Superior temporal gyrus (tissue), 1 donor: ENCODE data around the gene C11orf54.
A peak's percentile ranks its signal among the peaks of the same experiment; 100 is the strongest.
"Not testable (repeated sequence)": the region's sequence is repeated elsewhere in the genome, so short reads cannot be mapped to it uniquely, and the experiment has no call there.

Experiments
- DNase-seq: peaks from one replicate; pipeline ENCODE4 v3.0.0-alpha.2; 2016; ENCODE audit errors: extremely low spot score

The C11orf54 gene

DNA sequence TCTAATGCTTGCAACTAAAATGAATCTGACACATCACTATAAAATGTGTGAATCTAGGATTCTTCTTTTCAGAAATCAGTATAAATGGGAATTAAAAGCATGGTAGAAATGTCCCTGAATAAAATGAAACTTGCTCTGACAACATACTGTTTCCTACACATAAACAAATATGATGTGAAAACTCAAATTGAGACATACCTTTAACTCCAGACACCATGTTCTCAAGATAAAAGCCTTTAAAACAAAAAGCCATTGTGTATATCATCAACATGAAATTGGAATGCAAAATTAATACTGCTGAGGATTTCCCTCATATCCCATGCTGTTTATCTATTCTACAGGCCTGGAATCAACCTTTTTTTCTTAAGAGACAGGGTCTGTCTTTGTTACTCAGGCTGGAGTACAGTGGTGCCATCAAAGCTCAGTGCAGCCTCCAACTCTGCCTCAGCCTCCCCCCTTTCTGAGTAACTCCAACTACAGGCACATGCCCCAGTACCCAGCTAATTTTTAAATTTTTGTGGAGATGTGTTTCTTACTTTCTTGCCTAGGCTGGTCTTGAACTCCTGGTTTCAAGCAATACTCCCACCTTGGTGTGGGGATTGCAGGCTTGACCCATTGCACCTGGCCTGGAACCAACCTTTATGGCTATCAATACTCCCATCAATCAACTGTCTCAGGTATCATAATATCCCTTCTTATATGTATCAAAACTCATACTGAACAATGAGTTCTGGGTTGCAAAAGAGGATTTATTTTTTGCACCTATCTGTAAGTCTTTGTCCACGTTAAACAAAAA, 6.8 kb upstream of the C11orf54 start:
- no peak for DNase-seq

DNA sequence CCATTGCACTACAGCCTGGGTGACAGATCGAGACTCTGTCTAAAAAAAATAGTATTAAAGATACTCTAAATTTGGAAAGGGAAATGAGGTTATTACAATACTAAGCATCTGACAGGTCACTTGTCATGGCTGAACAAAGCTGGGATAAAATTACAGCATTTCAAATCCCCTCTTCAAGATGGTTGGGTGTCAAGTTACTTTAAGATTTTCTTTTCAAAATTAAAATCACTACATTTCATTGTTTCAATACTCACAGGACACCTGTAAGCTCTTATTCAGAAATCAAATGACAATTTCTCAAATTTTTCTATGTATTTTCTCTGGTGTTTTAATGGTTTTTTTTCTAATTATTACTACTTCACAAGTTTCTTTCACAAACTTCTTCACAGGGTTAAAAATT, 5.8 kb upstream of the C11orf54 start:
- no peak for DNase-seq

DNA sequence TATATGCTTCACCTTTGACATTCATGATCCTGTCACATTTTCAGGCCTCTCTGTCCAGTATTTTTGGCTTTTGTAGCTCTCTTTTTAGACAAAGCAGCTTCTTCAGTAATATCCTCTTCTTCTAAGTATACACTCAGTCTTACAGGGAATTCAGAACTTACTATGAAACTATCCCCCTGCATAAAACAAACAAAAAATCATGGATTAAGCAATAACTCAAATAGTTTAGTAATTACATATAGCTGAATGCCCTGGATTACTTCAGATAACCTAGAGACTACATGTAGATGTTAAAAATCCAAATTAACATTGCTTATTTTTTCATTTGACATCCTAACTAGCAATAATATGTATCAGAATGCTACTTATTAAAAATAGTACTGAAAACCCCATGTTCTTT, 5.3 kb upstream of the C11orf54 start:
- DNase-seq, result no peak

DNA sequence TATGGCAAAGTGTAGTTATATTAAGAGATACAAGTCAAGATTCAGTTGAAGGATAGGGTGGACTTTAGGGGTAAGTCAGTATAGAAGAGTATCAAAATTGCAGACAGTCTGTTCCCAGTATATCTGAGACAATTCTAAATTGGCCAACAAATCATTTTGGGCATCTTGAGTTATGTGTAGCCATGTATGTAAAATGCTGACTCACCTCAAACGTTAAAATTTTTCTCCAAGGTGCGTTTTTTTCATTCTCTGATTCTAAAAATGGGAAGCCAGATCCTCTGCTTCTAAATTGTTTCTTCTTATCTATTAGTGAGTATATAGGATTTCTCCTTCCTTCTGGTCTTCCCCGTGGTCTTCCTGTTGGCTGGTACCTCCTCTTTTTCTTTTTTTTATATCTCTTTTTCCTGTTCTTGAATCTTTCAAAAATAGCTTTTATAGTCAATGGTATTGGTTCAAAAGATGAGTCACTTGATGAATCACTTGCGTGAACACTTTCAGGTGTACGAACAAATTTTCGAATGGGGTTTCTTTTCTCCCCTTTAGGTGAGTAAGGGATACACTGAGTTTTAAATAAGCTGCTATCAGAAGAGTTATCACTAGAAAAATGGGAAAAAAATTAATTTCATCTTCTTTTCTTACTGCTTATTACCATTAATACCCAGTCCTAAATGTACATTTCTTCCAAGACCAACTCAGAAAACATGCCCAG, 3.4 kb upstream of the C11orf54 start:
- no peak for DNase-seq

DNA sequence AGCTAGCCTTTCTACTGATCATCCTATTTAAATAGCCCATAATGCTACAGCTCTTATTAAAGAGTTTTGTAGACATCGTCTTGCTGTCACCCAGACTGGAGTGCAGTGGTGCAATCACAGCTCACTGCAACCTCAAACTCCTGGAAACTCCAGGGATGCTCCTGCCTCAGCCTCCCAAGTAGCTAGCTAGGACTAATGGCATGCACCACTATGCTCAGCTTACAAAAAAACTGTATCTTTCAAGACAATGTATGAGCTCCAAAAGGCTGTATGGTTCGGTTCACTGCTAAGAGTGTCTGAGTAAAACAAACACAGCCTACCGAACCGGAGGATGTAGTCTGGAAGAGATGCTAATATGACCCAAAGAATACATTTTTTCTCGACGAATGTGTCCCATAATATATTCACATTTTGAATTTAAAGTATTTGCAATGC, 2.8 kb upstream of the C11orf54 start:
- DNase-seq, result no peak

DNA sequence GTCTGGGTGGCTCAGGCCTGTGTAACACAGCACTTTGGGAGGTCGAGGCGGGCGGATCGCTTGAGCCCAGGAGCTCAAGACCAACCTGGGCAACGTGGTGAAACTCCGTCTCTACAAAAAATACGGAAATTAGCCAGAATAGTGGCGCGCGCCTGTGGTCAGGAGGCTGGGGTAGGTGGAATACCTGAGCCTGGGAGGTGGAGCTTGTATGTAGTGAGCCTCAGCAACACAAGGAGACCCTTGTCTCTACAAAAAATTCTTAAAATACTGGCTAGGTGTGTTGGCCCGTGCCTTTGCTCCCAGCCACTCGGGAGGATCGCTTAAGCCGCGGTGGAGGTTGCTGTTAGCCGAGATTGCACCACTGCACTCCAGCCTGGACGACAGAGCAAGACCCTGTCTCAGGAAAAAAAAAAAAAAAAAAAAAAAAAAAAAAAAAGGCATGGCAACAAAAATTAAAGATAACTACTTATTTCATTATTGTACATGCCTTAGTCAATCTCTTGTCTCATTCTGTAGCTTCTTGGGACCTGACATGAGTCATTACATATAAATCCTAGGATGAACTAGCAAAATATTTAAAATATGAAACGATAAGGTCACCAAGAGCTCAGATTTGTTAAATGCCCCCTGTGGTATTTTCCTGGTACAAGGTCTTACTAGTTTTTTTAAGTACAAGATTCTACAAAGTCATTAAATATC, 1.3 kb upstream of the C11orf54 start:
- no peak for DNase-seq

DNA sequence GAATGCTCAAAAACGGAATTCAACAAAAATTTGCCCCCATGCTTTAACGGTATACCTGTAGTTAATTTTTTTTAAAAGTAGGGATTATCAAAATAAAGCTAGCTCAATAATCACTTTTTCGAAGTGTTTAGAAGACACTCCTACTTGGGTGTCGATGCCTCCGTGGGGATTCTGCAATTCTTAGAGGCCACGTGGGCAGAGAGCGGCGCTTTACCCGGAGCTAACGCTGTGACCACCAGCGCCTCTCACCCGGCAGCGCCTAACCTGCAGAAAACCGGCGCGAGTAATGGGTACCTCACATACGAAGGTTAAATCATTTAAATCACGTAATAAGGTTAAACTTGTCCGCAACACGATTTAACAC, 760 bp upstream of the C11orf54 start:
- DNase-seq, result peak; percentile 67

DNA sequence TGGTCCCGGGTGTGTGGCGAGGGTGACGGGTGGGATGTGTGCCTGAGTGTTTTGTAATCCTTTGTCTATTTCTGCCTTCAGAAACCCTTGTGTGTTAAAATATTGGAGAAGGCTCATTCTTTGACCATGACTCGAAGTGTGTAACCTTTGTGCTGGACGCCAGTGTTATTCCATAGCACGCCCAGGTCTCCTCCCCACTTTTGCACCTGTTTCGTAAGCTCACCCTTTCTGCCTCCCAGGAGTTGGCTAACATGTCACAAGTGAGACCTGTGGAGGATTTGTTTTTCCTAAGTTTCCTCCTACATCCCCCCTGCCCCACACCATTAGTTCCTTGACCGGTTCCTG, 382 bp downstream of the C11orf54 start:
- no peak for DNase-seq

DNA sequence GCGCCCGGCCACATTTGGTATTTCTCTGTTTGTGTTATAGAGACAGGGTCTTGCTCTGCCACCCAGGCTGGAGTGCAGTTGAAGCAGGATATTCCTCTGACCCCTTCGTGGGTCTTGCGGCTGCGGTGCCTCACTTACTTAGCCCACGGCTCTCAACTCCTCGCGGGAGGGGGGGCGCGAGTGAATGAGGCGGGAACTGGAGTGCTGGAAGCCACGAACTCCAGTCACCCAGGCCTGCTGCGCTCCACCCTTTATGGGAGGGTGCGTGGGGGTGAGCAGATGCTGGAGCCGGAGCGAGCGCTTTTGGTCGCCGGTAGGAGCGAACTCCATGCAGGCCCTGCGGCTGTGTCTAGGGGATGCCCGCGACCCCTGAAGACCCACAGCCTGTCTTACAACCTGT, 1.8 kb downstream of the C11orf54 start:
- DNase-seq, result no peak

DNA sequence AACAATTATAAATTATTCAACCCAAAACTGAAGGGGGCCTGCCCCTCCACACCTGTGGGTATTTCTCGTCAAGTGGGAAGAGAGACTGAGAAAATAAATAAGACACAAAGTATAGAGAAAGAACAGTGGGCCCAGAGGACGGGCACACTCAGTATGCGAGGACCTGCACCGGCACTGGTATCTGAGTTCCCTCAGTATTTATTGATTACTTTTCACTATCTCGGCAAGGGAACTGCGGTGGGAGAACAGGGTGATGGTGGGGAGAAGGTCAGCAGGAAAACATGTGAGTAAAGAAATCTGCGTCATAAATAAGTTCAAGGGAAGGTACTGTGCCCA, 3.2 kb downstream of the C11orf54 start:
- DNase-seq, result no peak

DNA sequence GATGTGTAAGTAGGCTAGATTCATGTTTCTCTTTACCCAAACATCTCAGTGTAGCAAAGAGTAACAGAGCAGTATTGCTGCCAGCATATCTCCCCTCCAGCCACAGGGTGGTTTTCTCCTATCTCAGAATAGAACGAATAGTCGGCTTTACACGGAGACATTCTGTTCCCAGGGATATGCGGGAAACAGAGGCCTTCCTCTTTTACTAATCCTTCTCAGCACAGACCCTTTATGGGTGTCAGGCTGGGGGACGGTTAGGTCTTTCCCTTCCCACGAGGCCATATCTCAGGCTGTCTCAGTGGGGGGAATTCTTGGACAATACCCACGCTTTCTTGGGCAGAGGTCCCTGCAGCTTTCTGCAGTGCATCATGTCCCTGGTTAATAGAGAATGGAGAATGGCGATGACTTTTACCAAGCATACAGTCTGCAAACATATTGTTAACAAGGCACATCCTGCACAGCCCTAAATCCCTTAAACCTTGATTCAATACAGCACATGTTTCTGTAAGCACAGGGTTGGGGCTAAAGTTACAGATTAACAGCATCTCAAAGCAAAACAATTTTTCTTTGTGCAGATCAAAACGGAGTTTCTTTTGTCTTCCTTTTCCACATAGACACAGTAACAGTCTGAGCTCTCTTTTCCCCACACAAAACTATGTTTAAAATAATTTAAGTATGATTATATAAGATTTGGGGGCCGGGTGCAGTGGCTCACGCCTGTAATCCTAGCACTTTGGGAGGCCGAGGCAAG, 3.7 kb downstream of the C11orf54 start:
- DNase-seq, result peak; percentile 62

DNA sequence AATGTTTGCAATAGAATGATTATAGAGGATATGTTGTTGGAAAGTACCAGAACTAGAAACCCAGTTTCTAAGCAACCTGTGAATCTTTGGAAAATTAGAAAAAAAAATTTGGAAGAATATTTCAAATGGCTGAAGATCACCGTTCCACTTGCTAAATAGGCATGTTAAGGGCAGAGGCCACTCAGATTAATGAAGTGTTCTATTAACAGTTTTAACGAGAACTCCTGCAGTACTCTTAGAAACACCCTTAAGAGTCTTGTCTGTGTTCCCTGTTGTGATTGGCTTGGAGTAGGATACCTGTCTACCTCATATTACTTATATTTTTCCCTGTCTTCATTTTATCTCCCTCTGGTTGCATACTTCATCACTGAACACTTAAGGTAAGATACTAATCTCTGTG, 4.6 kb downstream of the C11orf54 start:
- DNase-seq, result no peak

DNA sequence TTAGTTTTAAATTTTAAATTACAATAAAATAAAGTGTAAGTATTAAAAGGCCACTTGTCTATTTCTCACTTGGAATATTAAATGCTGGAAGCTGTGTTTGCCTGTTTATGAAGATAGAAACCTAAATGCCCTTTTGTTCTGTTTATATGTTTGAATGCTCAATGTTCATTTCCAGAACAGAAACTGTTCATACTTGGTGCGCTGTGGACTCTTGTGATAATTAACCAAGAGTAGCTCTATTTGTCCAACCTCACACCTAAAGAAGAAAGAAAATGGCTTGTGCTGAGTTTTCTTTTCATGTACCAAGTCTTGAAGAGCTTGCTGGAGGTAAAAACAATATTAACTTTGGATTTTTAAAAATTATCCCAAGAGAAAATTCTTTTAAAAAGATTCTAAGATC, 5.7 kb downstream of the C11orf54 start:
- no peak for DNase-seq

DNA sequence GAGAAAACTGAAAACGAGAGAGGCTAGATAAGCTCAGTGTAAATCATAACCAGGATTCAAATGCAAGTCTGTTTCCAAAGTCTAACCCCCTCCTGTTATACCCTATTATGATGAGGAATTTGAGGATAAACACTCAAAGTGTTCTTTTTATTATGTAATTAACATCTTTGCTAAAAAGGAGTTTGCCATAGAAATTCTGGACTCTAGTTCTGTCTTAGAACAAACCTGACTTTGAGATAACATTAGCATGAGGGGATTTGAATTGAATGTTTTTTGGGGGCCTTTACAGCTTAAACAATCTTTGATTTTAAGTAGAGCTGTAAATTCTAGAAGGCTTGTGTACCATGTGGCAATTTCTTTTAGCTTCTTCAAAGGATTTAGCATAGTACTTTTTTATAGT, 9.5 kb downstream of the C11orf54 start:
- DNase-seq, result no peak

DNA sequence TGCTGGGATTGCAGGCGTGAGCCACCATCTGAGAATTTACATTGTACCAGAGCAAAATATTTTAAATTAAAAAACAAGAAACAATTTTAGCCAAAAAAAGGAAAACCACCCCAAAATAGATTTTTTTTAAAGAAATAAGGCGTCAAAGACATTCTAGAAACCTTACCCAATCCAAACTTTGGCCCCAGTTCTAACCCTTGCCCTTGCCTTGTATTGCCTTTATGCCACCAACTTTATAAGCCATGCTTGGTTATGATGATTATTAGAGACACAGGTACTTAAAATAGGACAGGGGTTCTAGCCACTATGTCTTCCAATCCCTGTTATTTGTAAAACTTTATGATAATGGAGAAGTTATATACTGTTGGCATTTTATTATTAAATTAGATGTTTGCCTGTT, 11.8 kb downstream of the C11orf54 start:
- no peak for DNase-seq

DNA sequence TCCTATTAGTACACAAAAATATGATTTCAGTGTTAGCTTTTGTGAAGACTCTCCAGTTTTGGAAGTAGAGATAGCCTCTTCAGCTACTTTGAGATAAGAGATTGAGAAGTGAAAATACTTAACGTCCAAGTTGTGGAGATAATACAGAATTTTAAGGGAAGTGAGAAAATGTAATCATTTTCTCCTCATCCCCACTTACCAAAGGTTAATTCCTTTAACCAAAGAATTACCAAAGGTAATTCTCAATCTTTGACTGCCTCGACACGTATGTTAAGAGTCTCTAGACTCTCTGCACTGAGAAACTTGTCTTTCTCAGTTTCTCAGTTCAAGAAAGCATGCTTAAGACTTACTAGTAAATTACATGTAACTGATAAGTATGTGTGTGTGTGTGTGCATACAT, 15.3 kb downstream of the C11orf54 start:
- no peak for DNase-seq

DNA sequence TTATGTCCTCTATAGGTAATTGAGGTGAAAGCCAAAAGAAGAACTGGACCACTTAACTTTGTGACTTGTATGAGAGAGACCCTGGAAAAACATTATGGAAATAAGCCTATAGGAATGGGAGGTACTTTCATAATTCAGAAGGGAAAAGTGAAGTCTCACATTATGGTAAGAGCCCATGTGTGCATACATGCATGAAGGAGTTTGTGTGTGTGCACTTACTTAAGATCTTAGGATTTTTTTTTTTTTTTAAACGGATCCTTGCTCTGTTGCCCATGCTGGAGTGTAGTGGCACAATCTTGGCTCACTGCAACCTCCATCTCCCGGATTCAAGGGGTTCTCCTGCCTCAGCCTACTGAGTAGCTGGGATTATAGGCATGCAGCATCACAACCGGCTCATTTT, 15.8 kb downstream of the C11orf54 start:
- DNase-seq, result no peak

DNA sequence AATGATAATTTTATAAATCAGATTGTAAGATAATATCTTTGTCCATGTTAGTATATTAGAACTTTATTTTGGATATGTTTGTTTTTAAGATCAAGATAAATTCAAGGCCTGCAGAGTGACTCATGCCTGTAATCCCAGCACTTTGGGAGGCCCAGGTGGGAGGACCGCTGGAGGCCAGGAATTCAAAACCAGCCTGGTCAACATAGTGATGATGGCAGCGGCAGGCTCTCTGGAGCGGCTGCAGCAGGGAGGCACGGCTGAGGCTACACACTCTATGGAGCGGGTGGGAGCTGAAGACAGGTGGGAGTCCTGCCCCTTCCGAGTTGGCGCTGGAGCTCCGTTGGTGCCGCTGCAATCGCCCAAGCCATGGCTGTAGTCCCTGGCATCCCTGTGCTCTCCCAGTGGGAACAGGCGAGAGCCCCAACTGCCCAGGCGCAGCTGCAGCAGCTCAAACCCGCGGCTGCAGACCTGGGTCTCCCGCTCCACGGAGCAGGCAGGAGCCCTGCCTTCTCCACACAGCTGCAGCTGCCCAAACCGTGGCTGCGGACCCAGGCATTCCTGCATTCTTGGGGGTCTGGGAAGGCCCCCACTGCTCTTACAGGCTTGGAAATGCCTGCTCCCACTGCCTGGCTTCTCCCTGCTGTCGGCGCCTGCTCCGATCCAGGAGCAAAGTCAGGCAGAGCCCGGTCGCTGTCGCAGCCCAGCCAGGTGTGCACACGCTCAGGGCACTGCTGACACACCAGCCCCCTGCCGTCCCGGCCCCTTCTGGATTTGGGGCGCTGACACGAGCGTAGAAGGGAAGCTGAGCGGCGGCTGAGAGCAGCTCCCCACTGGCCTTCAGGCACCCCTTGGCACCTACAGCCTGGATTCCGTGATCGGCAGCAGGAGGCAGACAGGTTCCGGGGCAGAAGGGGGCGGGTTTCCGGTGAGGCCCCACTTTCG, 16.7 kb downstream of the C11orf54 start:
- no peak for DNase-seq

DNA sequence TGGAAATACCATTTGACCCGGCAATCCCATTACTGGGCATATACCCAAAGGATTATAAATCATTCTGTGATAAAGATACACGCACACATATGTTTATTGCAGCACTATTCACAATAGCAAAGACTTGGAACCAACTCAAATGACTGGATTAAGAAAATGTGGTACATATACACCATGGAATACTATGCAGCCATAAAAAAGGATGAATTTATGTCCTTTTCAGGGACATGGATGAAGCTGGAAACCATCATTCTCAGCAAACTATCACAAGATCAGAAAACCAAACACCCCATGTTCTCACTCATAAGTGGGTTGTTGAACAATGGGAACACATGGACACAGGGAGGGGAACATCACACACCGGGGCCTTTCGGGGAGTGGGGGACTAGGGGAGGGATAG, 17.7 kb downstream of the C11orf54 start:
- DNase-seq, result not testable (repeated sequence)

DNA sequence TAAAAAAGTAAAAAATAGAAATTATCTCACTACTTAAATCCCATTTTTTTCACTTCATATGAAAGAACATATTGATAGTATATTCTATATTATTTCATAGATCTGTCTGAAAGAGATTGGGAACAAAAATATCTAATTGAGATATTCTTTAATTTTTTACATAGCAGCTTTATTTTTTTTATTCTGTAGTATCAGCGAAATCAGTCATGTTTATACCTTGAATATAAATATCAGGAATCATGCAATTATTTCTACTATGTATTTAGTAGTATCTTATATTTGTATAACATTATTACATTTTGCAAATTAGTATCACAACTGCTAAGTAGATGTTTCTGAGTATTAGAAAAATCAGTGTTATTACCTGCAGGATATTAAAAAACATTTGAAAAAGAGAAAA, 20.4 kb downstream of the C11orf54 start:
- no peak for DNase-seq

DNA sequence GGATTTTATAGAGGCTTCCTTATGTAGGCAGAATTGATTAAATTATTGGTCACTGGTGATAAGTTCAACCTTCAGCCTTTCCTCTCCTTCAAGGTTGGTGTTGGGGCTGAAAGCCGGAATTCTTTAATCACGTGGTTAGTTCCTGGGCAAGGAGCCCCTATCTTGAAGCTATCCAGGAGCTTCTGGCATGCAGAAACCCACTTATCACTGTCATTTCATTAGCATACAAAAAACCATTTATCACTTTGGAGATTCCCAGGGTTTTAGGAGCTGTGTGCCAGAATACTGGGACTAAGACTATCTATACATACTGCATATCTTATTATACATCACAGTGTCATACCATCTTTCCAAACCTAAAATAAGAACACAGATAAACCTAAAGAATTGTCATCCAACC, 24.1 kb downstream of the C11orf54 start:
- DNase-seq, result no peak
